Measurements from ENCODE around the gene SEC16A.
A peak's percentile ranks its signal among the peaks of the same experiment; 100 is the strongest.

The SEC16A gene

DNA sequence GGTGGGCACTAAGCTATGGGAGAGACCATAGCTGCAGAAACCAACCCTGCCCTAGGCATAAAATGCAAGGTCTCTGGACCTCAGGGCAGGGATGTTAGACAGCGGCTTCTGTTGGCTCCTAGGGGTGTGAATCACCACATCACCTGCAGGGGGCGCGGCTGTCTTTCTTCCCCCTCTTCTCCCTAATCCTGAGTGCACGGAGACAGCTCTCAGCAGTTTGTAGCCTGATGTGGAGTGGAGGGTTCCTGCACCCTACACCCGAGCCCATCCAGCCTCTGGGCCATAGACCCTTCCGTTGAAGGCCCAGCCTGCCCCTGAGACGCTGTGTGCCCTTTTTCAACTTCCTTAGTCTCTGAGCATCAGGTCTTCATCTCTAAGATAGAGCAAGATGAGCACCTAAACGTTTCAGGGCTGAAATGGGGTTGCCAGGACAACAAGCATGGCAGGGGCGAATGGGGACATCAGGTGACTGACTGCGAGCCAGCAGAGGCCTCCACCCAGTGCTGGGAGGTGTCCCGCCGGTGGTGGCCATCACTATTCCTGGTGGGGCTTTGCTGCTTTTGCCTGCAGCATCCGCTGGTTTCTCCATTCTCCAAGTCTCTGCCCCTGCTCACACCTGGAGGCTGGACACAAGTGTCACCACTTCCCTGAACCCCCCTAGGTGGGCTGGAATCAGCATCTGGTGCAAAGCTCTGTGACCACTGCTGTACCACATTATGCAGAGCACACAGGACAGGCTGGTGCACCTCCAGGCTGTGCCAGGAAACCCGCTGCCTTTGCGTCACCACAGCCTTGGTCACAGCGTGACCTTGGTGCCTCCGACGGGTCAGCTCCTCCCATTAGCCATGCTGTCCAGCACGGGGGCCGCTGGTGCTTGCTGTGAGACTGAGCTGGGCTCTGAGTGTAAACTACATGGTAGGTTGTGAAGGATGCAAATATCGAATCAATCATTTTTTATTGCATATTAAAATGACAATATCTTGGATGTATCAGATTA is 2.5 kb upstream of the SEC16A start:
- peak; percentile 80 to 85 for DNase-seq (ENCODE audit: low read depth in 2 of 2)

DNA sequence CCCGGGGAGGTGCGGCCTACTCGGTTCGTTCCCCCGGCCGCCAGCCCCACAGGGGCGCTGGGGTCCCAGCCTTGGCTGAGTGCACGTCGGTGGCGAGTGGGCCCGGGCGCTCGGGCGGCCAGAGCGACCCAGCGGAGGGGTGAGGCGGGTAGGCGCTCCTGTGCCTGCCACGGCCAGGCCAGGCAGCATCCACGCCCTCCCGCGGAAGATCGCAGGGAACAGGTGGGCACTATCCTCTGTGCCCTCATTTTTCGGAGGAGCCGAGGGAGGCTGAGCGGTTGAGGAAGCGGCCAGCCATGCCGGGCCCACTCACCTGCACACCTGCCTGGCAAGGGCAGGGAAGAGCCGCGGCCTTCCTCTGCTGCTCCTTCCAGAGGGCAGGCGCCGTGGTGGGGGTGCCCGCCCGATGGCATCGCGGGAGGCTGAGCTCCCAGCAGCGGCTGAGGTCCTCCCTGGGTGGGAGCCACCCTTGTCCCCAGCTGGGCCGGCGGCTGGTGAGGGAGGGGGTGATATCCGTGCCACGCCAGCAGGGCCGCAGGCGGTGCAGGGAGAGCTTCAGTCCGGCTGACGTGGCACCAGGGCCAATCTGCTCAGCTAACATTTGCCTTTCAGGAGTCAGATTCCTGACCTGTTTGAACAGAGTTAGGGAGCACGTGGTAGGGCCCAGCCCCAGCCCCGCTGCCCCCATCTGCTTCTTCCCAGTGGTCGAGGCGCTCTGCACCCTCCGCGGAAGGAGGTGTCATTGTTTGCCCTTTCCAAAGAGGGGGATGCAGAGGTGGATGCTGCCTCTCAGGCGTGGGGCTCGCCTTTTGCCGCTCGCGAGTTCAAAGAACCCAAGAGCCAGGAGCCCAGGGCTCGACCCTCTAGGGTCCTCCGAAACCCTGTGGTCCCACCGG is 1.6 kb upstream of the SEC16A start:
- no peak for DNase-seq (ENCODE audit: low read depth in 2 of 2)

DNA sequence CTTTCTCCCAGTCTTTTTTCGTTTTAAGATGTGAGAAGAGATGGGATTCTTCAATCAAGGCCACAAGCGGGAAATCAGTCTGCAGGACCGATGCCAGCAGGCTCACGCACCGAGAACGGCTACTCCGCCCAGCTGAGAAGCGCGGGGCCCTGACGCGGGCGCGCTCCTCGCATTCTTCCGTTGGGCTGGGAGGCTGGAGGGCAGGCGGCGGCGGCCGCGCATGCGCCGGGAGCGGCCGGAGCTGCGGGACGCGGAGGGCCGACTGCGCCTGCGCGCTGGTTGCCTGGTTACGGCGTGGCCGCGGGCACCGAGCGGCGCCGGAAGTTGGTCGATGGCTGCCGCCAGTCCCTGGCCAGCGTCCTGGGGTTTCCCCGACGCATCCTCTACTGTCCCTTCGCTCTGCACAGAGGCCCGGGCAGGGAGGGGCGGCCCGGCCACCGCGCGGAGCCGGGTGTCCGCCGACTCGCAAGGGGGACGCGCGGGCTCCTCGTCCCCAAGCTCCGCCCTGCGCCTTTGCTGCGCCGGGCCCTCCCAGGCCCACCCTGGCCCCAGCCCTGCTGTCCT is 831 bp upstream of the SEC16A start:
- DNase-seq (ENCODE audit: low read depth in 2 of 2): peak; percentile 92 to 96

DNA sequence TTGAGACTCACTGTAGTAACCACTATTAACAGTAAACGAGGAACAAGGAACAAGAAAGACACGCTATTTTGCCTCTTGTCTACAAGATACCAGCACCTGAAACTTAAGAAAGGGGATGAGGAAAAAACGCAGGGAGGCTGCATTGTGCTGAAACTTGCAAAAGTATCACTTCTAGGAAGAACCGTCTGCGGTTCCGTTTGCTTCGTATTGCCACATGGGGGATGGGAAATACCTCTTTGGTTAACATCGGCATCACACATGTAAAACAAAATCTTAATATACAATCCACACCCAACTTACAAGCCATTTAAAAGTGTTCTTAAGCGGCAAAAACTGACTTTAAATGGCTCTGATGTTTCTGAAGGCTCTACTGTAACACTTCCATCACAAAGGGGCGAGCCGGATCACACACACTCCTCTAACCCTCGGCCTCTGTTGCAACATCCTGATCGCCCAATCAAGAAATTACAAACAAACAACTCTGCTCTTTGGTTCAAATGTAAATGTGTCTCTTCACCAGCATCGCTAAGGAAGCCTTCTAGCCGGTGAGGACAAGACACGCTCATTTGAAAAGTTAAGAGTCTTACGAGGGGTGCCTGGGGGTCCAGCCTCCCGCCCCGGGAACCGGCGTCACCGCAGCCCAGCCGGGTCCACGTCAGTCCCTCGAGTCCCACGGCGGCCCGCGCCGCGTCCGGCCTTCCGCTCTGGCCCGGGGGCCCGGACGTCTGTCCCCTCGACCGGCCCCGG is 621 bp downstream of the SEC16A start:
- DNase-seq (ENCODE audit: low read depth in 2 of 2): peak in 1 of 2 donors; percentile 17

DNA sequence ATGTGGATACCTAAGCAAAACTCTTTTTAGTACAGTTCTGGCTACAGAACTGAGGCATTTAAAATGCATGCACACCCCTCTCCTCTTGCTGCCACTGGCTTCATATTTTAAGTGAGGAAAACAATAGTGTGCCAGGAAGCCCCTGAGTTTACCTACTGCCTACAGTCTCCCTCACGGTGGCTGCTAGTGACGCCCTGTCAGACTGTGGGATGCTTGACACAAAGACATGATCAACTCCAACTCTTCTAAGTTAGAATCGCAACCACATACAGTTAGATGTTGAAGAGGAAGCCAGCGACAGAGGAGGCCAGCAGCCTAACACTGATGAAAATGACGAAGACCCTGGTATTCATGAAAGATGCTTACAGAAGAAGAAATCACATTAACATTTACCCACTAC is 1.3 kb downstream of the SEC16A start:
- DNase-seq (ENCODE audit: low read depth in 2 of 2): no peak

DNA sequence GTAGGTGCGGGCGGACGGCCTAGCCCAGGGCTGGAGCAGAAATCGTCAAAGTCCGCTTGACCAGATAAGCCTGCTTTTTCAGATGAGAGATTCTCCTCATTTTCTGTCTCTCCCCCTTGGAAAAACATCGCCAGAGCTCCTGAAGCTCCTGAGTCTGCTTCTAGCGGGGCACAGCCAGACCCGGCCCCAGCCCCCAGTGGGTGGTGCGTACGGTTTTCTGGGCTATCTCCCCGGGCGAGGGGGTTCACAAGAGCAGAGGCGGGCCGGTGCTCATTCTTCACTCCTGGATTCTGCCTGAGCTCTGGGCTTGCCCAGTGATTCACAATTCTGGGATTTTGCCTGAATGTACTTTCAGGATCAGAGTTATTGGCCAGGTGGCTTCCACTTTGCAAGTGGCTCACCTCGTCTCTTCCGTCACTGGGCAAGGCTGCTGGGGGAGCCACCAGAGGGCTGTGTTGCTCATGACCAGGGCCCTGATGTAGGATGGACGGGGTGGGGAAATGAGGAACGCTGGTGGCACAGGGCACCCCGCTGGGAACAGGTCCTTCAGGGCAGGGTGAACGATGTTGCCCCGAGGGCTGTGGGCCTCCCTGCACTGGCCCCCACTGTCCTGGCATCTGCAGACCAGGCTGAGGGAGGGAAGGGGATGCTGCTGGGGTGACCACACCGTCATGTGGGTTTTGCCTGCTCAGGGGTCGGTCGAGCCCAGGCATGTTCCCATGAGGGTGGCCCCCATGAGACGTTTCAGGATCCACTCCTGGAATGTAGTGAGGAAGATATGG is 6.3 kb downstream of the SEC16A start:
- DNase-seq (ENCODE audit: low read depth in 2 of 2): no peak

DNA sequence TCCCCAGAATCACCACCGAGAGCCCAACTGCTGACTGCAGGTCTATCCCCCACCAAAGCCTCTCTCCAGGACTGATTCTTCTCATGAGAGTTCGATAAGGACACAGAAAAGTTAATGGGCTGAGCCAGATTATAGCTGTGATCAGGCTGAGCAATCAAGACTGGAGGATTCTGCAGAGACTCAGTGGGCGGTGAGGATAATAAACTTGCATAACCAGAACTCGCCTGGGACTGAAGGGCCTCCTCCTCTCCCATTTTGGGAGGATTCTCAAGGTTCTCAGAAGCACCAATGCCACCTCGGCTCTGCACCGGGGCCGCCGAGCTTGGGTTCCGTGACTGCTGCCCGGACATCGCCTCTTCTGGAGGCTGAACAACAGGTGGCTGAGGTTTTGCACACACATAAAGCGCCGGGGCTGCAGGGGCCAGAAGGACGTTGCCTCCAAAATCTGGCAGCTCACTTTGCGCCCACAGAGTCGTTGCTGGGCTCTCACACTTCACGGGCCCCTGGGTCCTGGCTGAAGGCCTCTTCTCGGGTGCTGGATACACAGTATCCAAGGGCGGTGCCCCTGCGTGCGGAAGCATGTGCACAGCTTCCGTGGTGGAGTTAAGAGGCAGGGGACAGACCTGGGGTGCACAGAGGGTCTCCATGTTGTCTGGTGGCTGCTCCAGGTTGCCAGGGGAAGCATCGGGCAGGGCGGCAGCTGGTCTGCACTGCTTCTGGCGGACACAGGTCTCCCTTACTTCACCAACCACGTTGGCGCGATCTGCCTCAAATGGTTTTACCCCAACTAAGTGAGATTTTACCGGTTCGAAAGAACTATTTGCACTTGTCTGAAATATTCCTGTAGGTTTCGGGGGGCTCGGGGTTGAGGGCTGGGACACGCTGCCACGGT is 7.6 kb downstream of the SEC16A start:
- DNase-seq (ENCODE audit: low read depth in 2 of 2): no peak

DNA sequence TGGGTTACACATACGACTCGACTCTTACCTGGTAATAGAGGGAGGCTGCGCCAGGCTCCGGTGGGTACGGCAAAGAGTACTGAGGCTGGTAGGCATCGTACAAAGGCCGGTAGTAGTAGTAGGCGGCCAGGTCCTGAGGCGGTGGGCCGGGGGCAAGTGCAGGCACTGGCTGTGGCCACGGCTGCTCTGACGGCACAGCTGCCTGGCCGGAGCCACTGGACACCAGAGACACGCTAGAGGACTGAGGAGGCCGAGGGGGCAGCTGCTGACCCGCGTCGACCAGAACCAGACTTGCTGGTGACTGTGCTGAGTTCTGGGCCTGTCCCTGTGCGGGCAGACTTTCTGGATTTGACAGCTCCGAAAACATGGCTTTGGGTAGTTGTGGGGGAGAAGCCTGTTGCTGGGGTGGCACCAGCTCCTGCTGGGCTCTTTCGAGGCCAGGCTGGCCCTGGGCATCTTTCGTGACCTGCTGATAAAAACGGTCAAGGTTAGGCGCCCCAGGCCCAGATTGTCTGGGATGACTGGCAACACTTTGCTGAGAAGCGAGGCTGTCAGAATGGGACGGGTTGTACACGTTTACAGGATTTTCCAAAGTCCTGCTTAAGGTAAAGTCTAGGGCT is 8.7 kb downstream of the SEC16A start:
- no peak for DNase-seq (ENCODE audit: low read depth in 2 of 2)

DNA sequence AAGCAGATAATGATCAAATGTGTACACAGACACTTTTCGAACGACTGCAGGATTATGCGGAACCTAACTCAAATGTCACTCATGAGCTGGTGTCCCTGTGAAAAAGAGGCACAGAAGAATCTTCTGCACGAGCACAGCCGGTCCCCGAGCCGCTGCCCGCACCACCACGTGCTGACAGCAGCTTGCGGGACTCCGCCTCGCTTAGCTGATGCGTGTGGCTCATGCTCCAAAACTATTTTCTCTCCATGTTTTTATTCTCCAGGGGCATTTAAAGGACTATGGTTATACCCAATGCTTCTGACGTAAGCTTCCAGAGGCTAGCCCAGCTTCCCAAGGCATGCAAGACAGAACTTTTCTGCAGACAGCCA is 9.5 kb downstream of the SEC16A start:
- no peak for DNase-seq (ENCODE audit: low read depth in 2 of 2)

DNA sequence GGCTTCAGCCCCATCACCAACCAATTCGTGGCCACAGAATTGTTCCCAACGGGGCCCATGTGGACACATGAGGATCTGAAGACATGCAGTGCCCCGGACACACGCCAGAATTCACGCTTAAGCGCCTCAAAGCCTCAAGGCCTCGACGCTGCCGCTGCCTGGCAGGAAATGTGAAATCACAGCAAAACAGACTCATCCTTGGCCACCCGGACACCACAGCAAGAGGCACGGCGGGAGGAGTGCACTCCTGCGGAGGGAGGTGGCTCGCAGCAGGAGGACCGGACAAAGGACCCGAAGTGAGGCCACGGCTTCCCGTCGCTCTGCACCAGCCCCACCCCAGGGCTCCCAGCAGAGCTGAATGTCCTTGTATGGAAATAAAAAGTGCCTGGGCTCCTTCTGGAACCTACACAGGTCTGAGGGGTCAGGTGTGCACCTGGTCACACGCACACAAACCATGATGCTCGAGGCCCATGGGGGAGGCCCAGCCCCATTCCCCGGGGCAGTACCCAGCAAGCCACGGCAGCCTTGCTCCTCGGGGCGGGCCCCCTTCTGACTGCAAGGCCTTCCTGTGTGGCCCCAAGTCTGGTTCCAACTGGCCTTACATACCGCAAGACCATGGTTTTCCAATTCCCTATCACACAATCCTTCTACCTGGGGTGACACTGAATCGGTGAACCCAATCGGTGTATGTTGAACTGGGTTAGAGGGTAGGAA is 10.0 kb downstream of the SEC16A start:
- no peak for DNase-seq (ENCODE audit: low read depth in 2 of 2)

DNA sequence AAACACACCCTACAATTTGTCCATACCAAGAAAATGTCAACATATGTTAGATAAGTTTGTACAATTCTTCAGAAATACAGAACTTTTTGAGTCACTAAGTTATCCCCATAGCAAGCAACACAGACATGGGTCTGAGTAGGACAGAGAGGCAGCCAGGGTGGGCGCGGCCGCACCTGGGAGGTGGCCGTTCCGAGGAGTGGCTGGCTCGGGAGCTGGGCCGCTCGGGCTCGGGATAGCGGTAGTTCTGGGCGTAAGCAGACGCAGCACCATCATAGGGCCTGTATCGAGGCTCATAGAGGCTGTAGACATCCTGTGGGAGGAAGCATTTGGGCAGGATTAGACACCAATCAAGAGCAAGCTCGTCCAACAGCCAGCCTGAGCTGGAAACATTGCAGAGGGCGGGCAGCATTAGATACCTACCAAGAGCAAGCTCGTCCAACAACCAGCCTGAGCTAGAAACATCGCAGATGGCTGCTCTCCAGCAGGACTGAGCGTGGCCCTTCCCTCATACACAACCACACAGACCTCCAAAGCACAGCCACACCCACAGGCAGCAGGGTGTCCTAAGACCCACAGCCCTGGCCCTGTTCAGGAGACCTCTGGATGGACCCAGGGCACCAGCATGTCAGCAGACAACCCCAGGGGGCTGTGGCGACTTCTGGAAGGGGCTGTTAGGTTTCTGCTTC is 10.9 kb downstream of the SEC16A start:
- DNase-seq (ENCODE audit: low read depth in 2 of 2): no peak

DNA sequence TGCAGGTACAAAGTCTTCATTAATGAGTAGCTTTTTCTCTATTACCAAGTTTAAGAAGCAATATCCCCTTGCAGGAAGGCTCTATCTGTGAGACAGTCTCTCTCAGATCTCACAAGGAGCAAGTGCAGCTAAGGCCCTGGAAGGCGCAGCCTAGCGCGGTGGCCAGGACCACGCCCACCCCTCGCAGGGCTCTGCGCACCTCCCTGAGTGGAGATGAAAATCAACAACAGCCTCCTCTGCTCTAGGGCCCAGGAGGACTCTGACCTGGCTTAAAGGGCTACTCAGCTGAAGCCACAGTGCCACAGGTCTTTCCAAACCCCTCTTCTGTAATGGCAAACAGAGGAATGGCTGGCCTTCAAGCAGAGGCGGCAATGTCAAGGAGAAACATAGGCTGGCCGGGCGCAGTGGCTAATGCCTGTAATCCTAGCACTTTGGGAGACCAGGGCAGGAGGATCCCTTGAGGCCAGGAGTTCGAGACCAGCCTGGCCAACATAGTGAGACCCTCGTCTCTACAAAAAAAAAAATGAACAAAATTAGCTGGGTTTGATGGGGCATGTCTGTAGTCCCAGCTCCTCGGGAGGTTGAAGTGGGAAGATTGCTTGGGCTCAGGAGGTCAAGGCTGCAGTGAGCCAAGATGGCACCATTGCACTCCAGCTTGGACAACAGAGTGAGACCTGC is 11.9 kb downstream of the SEC16A start:
- DNase-seq (ENCODE audit: low read depth in 2 of 2): no peak

DNA sequence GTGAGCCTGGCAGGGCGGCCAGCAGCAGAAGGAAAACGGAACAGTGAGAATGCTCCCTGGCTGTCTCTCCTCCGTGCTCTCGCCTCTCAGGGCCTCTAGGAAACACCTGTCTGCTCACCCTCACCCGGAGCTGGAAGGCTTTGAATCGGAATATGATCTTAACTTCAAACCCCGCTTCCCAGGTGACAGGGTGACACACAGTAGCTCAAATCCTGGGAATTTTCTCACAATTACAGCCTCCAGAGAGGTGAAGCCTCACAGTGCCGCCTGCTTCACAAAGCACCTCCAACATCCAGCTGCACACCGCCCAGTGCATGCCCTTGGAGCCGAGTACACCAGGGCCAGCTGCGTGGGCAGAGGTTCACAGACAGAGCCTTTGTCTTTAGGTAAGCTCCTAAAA is 12.5 kb downstream of the SEC16A start:
- DNase-seq (ENCODE audit: low read depth in 2 of 2): no peak

DNA sequence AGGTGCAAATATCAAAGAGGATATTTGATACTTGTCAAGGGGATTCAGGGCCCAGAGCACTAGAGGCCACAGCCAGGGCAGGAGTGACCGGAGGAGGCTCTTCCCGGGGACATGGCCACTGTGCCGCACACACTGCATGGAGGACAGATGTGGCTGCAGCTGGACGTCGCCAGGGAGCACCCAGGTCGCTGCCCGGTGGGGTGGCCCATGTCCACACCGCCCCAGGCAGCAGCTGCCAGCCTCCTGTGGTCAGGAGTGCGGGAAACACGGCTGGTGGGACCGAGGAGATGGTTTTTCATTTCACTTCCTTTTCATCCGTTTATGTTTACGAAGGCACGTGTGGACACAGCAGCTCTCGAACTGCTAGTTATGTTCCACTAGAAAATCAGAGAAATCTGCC is 15.1 kb downstream of the SEC16A start:
- DNase-seq (ENCODE audit: low read depth in 2 of 2): no peak

DNA sequence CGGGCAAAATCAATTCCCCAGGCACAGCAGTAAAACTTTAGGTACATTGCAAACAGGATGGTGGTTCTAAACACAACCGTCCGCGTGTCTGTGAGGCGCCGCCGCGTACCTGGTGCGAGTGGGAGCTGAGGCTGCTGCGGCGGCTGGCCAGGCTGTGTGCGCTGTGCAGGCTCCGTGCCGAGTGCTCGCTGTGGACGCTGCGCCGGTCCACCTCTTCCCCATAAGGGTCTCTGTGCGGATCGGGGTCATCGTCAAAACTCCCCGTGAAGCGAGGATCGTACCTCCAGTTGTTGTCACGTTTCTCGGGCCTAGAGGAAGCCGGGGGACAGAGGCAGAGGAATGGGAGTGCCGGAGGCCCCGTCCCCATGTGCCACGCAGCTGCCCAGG is 16.7 kb downstream of the SEC16A start:
- no peak for DNase-seq (ENCODE audit: low read depth in 2 of 2)

DNA sequence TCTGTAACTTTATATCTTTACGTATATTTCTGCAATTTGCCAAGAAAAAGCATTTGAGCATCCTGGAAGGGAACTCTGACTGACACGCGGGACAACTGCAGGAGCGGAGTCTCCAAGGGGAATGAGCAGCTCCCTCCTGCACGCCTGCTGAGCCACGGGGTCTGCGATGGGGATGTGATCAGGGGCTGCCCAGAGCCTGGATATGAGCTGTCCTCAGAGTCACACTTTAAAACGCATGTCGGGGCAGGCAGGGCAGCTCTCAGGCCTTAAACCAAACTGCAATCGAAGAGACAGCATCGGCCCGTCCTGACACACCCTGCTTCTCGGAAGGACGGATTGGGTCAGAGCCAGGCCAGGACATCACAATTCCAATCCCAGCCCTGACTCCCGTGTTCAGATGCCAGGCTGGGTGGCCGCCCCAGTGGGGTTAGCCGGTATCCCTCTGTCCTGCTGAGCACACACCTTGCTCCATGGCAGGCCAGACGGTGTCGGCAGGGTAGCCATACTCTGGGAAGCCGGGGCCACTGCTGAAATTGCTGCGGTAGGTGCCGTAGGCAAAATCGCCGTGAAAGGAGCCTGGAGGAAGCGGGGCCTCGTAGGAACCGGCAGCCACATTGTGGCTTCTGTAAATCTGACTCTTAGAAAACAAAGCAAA is 17.2 kb downstream of the SEC16A start:
- no peak for DNase-seq (ENCODE audit: low read depth in 2 of 2)

DNA sequence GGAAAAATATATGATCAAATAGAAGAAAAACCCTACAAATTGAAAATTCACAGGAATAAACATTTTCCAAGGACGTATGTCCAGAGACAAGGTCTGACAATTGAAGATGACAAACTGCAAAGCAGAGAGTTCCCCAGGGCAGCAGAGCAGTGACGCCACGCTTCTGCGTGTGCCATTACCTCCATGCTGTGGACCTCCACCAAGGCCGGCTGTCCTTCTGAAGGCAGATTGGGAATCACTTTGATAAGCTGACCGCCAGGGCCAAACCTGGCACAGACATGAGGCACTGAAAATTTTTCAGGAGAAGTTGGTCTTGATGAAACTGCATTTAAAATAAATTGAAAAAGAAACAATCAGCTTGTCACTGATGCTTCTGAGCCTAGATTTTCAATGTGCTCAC is 18.6 kb downstream of the SEC16A start:
- no peak for DNase-seq (ENCODE audit: low read depth in 2 of 2)
